ENCODE results near the gene ARHGAP42. TPM values are rescaled to one million over a fixed set of nuclear protein-coding genes. Genes with fewer than 3 reads are reported as not detected.

The ARHGAP42 gene
- total and polyA plus RNA-seq, 2 of the 13 experiments (the other 11 are each of a cell fraction or from before 2014, with no cell fraction given): 2.5 to 4.3 TPM

GRCh38 chr11:100789500-100789899, 102.4 kb downstream of the ARHGAP42 start (continued):
- peak; percentile 51; the same call in 1 of the 2 replicates for TF ChIP-seq ZMYM4 (CRISPR knock-in tag; IDR thresholded peaks at IDR 0.05)
- no peak for TF ChIP-seq HOXA7 (CRISPR knock-in tag; IDR thresholded peaks at IDR 0.05)
- TF ChIP-seq THYN1 (CRISPR knock-in tag; IDR thresholded peaks at IDR 0.05; ENCODE audit: borderline replicate concordance, low read depth): no peak
- TF ChIP-seq ATF7 (IDR thresholded peaks at IDR 0.05): no peak
- TF ChIP-seq ATF7 (CRISPR knock-in tag; IDR thresholded peaks at IDR 0.05): no peak
- no peak for TF ChIP-seq ZEB1 (IDR thresholded peaks at IDR 0.05; ENCODE audit: insufficient replicate concordance, low read depth)
- no peak for TF ChIP-seq ZBTB49 (CRISPR knock-in tag; IDR thresholded peaks at IDR 0.05; ENCODE audit: borderline replicate concordance)
- TF ChIP-seq ZMAT3 (CRISPR knock-in tag; conservative IDR thresholded peaks at IDR 0.05): no peak
- no peak for TF ChIP-seq GZF1 (CRISPR knock-in tag; IDR thresholded peaks at IDR 0.05)
- no peak for TF ChIP-seq HNF1B (CRISPR knock-in tag; IDR thresholded peaks at IDR 0.05)
- TF ChIP-seq ZNF556 (CRISPR knock-in tag; IDR thresholded peaks at IDR 0.05; ENCODE audit: borderline replicate concordance): no peak
- TF ChIP-seq REL (CRISPR knock-in tag; conservative IDR thresholded peaks at IDR 0.05): no peak
- no peak for TF ChIP-seq ZBTB26 (CRISPR knock-in tag; IDR thresholded peaks at IDR 0.05; ENCODE audit: borderline replicate concordance)
- 0 out of 2 replicates have a peak, but pooled peaks have one; percentile 17 for TF ChIP-seq FOSL2 (CRISPR knock-in tag; IDR thresholded peaks at IDR 0.05)
- TF ChIP-seq ZNF138 (CRISPR knock-in tag; IDR thresholded peaks at IDR 0.05; ENCODE audit: low read depth): no peak
- no peak for TF ChIP-seq SP2 (CRISPR knock-in tag; IDR thresholded peaks at IDR 0.05)
- TF ChIP-seq ZNF292 (CRISPR knock-in tag; IDR thresholded peaks at IDR 0.05; ENCODE audit: borderline replicate concordance, low read depth): no peak
- TF ChIP-seq AHDC1 (CRISPR knock-in tag; IDR thresholded peaks at IDR 0.05; ENCODE audit: borderline replicate concordance): no peak
- no peak for TF ChIP-seq KMT2B (CRISPR knock-in tag; IDR thresholded peaks at IDR 0.05)
- TF ChIP-seq ETV5 (CRISPR knock-in tag; IDR thresholded peaks at IDR 0.05; ENCODE audit: borderline replicate concordance): no peak
- no peak for TF ChIP-seq FOXC1 (CRISPR knock-in tag; IDR thresholded peaks at IDR 0.05; ENCODE audit: borderline replicate concordance)

Measured in HepG2 (cell line).